SK-N-SH (cell line): Measurements from ENCODE around the gene KCNQ2. TPM values are rescaled to one million over a fixed set of nuclear protein-coding genes. Genes with fewer than 3 reads are reported as not detected.

Experiments
- CTCF ChIA-PET: fragments of 300-600, 350-600 bp; formaldehyde crosslinking; extraction: SDS; loops from one replicate; lab custom pipeline; 2021; lab: Yijun Ruan, JAX
- POLR2A ChIA-PET: fragments of 350-600 bp; sonication (Branson Sonifier 250); formaldehyde crosslinking; extraction: SDS; loops from one replicate; lab custom pipeline; 2020; ENCODE audit warnings: antibody characterized with exemption, inconsistent platforms; lab: Yijun Ruan, JAX
- DNase-seq: peaks from one replicate; pipeline ENCODE4 v3.0.0; 2012
- H2AFZ ChIP-seq: fragments of 200-600 bp; sonication (generic); 2 replicates; pipeline ENCODE4 v1.8.1; 2016; ENCODE audit warnings: antibody characterized with exemption, mild to moderate bottlenecking, low read depth
- H3F3A ChIP-seq: fragments of 200-600 bp; sonication (generic); replicated peaks from 2 replicates; pipeline ENCODE3; 2016; ENCODE audit warnings: antibody characterized with exemption, mild to moderate bottlenecking; ENCODE audit not compliant: insufficient read depth
- H3K27ac ChIP-seq, 2 experiments: fragments of 200-500 bp in 1 of 2; fragments of 200-600 bp in 1 of 2; sonication (Bioruptor generic) in 1 of 2; sonication (generic), shearing (Covaris generic) in 1 of 2; 2 replicates each; pipeline versions ENCODE4 v1.5.1 to v1.6.1; 2014 to 2016; ENCODE audit warnings: low read depth in 2 of 2, inconsistent platforms in 1 of 2, low read length in 1 of 2, mild to moderate bottlenecking in 1 of 2, mixed read lengths in 1 of 2
- H3K27me3 ChIP-seq: fragments of 200-600 bp; sonication (generic), shearing (Covaris generic); 2 replicates; pipeline ENCODE4 v1.6.1; 2016; ENCODE audit warnings: mixed run types; ENCODE audit not compliant: insufficient read depth
- H3K36me3 ChIP-seq, 2 experiments: fragments of 200-500 bp in 1 of 2; fragments of 200-600 bp in 1 of 2; sonication (Bioruptor generic) in 1 of 2; sonication (generic) in 1 of 2; replicated peaks in 1 of 2; 2 replicates each; pipeline versions ENCODE3 to v1.5.1; 2014 to 2016; ENCODE audit warnings: low read length in 1 of 2, mild to moderate bottlenecking in 1 of 2; ENCODE audit not compliant: insufficient read depth in 2 of 2, control insufficient read depth in 1 of 2
- H3K4me1 ChIP-seq, 2 experiments: fragments of 200-500 bp in 1 of 2; fragments of 200-600 bp in 1 of 2; sonication (Bioruptor generic) in 1 of 2; sonication (generic), shearing (Covaris generic) in 1 of 2; 2 replicates each; pipeline versions ENCODE4 v1.5.1 to v1.6.1; 2014 to 2016; ENCODE audit warnings: low read depth in 1 of 2, low read length in 1 of 2, mixed run types in 1 of 2; ENCODE audit not compliant: insufficient read depth in 2 of 2, control insufficient read depth in 1 of 2
- H3K4me2 ChIP-seq: fragments of 200-600 bp; sonication (generic), shearing (Covaris generic); 2 replicates; pipeline ENCODE4 v1.6.1; 2017; ENCODE audit warnings: mixed run types
- H3K4me3 ChIP-seq, 2 experiments: fragments of 200-500 bp in 1 of 2; fragments of 200-600 bp in 1 of 2; sonication (Bioruptor generic) in 1 of 2; sonication (generic), shearing (Covaris generic) in 1 of 2; 2 replicates each; pipeline versions ENCODE4 v1.5.1 to v1.8.1; 2014 to 2016; ENCODE audit warnings: low read depth in 2 of 2, inconsistent platforms in 1 of 2, low read length in 1 of 2, mild to moderate bottlenecking in 1 of 2, mixed read lengths in 1 of 2, moderate library complexity in 1 of 2
- H3K79me2 ChIP-seq: fragments of 200-600 bp; sonication (generic); 2 replicates; pipeline ENCODE4 v1.8.1; 2017; ENCODE audit warnings: mild to moderate bottlenecking; ENCODE audit not compliant: insufficient read depth
- H3K9ac ChIP-seq: fragments of 200-600 bp; sonication (generic); 2 replicates; pipeline ENCODE4 v1.6.1; 2017; ENCODE audit warnings: mixed run types
- H3K9me2 ChIP-seq: fragments of 200-600 bp; sonication (generic); 2 replicates; pipeline ENCODE4 v1.6.1; 2017; ENCODE audit warnings: mixed run types
- H3K9me3 ChIP-seq: fragments of 200-600 bp; sonication (generic); 2 replicates; pipeline ENCODE4 v1.6.1; 2017; ENCODE audit warnings: mixed run types, mild to moderate bottlenecking, moderate library complexity
- H4K20me1 ChIP-seq: fragments of 200-600 bp; sonication (generic); 2 replicates; pipeline ENCODE4 v1.6.1; 2017; ENCODE audit warnings: mild to moderate bottlenecking, mixed run types; ENCODE audit not compliant: insufficient read depth
- FOXJ3 ChIP-seq: sonication (generic); formaldehyde crosslinking; IDR thresholded peaks from 2 replicates; pipeline ENCODE4 v1.5.1; 2020; ENCODE audit warnings: mild to moderate bottlenecking, missing genetic modification reagents
- FOXM1 ChIP-seq: IDR thresholded peaks from 2 replicates; pipeline ENCODE4 v1.4.0; 2012; ENCODE audit warnings: low read depth, mild to moderate bottlenecking
- GATA2 ChIP-seq: sonication (generic); formaldehyde crosslinking; IDR thresholded peaks from 2 replicates; pipeline ENCODE4 v1.5.0; 2020; ENCODE audit warnings: mild to moderate bottlenecking, missing genetic modification reagents
- JUND ChIP-seq: IDR thresholded peaks from 2 replicates; pipeline ENCODE4 v1.4.0; 2012
- MXI1 ChIP-seq: IDR thresholded peaks from 2 replicates; pipeline ENCODE4 v1.6.1; 2012; ENCODE audit warnings: mild to moderate bottlenecking, low read depth, low read length, improper control_type of control experiment
- NRF1 ChIP-seq: IDR thresholded peaks from 2 replicates; pipeline ENCODE4 v1.6.1; 2012; ENCODE audit warnings: low read depth, mild to moderate bottlenecking, low read length
- POLR2AphosphoS5 ChIP-seq: IDR thresholded peaks from 2 replicates; pipeline ENCODE4 v1.6.1; 2012; ENCODE audit warnings: low read depth, low read length
- RCOR1 ChIP-seq: fragments of 150-350 bp; IDR thresholded peaks from 2 replicates; pipeline ENCODE4 v1.6.1; 2017; ENCODE audit warnings: antibody characterized with exemption, low read length
- RFX5 ChIP-seq: IDR thresholded peaks from 2 replicates; pipeline ENCODE4 v1.6.1; 2012; ENCODE audit warnings: mild to moderate bottlenecking, improper control_type of control experiment, low read length
- RXRA ChIP-seq: IDR thresholded peaks from 2 replicates; pipeline ENCODE4 v1.4.0; 2012; ENCODE audit warnings: low read depth, mild to moderate bottlenecking, borderline replicate concordance
- SIN3A ChIP-seq: IDR thresholded peaks from 2 replicates; pipeline ENCODE4 v1.6.1; 2012; ENCODE audit warnings: low read depth, mild to moderate bottlenecking, low read length, moderate library complexity, borderline replicate concordance
- SMC3 ChIP-seq: IDR thresholded peaks from 2 replicates; pipeline ENCODE4 v1.6.1; 2012; ENCODE audit warnings: low read depth, low read length, improper control_type of control experiment
- TAF1 ChIP-seq: IDR thresholded peaks from 2 replicates; pipeline ENCODE4 v1.6.1; 2012; ENCODE audit warnings: low read depth, mild to moderate bottlenecking, low read length, moderate library complexity, borderline replicate concordance
- TEAD4 ChIP-seq: IDR thresholded peaks from 2 replicates; pipeline ENCODE4 v1.4.0; 2012; ENCODE audit warnings: mild to moderate bottlenecking, borderline replicate concordance; ENCODE audit not compliant: insufficient read depth
- YY1 ChIP-seq: IDR thresholded peaks from 2 replicates; pipeline ENCODE4 v1.4.0; 2012; ENCODE audit warnings: low read depth, mild to moderate bottlenecking
- WGBS: methylation state at CpG from one replicate; pipeline ENCODE4 v1.1.6; 2017; ENCODE audit warnings: low lambda C conversion rate; 5-methylcytosine and 5-hydroxymethylcytosine counted together
- polyA plus RNA-seq, 3 experiments: library from polyadenylated mRNA; depleted of rRNA; stranded (reverse); fragments of >200 nt; gene quantifications; 2 replicates each; pipeline ENCODE4 v1.2.3, GENCODE V29; 2012
- TF ChIP-seq, protein P1 (sequence below): IDR thresholded peaks from 2 replicates; pipeline ENCODE4 v1.4.0; 2012; ENCODE audit warnings: low read depth, borderline replicate concordance
- TF ChIP-seq, protein P2 (sequence below): fragments of 150-350 bp; IDR thresholded peaks from 2 replicates; pipeline ENCODE4 v1.6.1; 2017; ENCODE audit warnings: antibody characterized with exemption, low read length, low read depth, borderline replicate concordance
- TF ChIP-seq, protein P3 (sequence below): IDR thresholded peaks from 2 replicates; pipeline ENCODE4 v1.4.0; 2012; ENCODE audit warnings: low read depth
- TF ChIP-seq, protein P4 (sequence below): fragments of 200-600 bp; sonication (generic); IDR thresholded peaks from 2 replicates; pipeline ENCODE4 v1.6.1; 2017; ENCODE audit warnings: antibody characterized with exemption, mild to moderate bottlenecking, moderate library complexity
- TF ChIP-seq, protein P5 (sequence below): IDR thresholded peaks from 2 replicates; pipeline ENCODE4; 2012

Gene KCNQ2
- polyA plus RNA-seq, 1 of the 3 experiments (the other 2 are of a cell fraction) = 3.9 TPM

DNA sequence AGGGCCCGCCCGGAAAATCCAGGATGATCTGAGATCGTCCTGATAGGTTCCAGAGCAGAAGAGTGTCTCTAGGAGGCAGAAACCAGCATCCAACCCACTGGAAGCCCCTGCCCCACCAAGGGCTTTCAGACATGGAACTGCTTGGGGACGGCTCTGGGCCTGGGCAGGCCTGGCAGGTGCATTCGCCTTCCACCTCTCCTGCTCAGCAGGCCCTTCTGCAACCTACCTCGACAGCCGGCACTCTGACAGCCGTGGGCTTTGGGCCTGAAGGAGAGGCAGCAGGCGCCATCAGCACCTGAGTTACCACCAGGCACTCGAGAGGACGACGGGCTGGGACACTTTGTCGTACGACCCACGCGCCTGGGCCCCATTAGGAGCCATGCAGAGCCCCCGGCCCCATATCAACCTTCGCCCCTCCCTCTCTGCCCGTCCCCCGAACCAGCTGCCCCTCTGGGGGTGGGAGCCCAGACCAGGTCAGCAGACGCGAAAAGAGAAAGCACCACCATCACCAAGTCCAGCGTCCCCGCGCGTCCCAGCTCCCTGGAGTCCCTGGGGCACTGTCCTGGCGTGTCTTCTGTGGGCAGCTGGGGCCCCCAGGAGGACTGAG lies 44.6 kb downstream of the KCNQ2 start:
- Histone ChIP-seq H3K27ac (no peak overlapping the region), H3K4me3 (no peak overlapping the region), H3F3A (no peaks in the 10 kb centered on the region), H2AFZ (no peak overlapping the region), H3K36me3 (no peaks in the 10 kb centered on the region), H3K79me2 (no peaks in the 10 kb centered on the region), H3K9me2 (no peaks in the 10 kb centered on the region), H3K4me2 (no peak overlapping the region), H3K4me1 (no peaks in the 10 kb centered on the region), H3K9ac (no peak overlapping the region), H3K27me3 (no peaks in the 10 kb centered on the region), H3K9me3 (no peaks in the 10 kb centered on the region), H4K20me1 (no peaks in the 10 kb centered on the region)
- 65% methylated on average over 13 of the region's 27 CpGs for WGBS
- CTCF ChIA-PET = interaction anchor here (1.0 kb wide), 1 partner anchor 69 kb away, joined by 3 read pairs; no protein-coding TSS in a partner anchor
- no peak for DNase-seq
- POLR2A ChIA-PET = no interaction called here
- no peak for TF ChIP-seq SIN3A
- TF ChIP-seq, protein P1, sequence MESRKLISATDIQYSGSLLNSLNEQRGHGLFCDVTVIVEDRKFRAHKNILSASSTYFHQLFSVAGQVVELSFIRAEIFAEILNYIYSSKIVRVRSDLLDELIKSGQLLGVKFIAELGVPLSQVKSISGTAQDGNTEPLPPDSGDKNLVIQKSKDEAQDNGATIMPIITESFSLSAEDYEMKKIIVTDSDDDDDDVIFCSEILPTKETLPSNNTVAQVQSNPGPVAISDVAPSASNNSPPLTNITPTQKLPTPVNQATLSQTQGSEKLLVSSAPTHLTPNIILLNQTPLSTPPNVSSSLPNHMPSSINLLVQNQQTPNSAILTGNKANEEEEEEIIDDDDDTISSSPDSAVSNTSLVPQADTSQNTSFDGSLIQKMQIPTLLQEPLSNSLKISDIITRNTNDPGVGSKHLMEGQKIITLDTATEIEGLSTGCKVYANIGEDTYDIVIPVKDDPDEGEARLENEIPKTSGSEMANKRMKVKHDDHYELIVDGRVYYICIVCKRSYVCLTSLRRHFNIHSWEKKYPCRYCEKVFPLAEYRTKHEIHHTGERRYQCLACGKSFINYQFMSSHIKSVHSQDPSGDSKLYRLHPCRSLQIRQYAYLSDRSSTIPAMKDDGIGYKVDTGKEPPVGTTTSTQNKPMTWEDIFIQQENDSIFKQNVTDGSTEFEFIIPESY = no peak

DNA sequence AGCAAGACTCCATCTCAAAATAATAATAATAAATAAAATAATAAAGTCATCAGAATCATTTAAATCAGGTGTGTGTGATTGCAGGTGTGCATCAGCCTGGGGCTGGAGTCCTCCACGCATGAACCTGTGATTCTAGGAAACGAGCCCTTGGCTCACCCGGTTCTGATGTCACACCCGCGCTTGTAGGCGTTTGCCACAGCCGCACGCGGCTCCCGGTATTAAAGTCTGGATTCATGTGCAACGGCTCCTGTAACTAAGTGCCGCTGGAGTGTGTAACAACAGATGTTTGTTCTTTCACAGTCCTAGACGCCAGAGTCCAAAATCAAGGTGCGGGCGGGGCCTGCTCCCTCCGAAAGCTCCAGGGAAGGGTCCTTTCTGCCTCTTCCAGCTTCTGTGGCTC lies 45.2 kb downstream of the KCNQ2 start:
- 80% methylated on average over 16 of the region's 16 CpGs for WGBS
- Histone ChIP-seq H3F3A (no peaks in the 10 kb centered on the region), H3K4me1 (no peaks in the 10 kb centered on the region), H3K9me3 (no peaks in the 10 kb centered on the region), H4K20me1 (no peaks in the 10 kb centered on the region), H3K4me2 (no peak overlapping the region), H3K36me3 (no peaks in the 10 kb centered on the region), H3K79me2 (no peaks in the 10 kb centered on the region), H3K4me3 (no peak overlapping the region), H3K9me2 (no peaks in the 10 kb centered on the region), H3K27ac (no peak overlapping the region), H3K27me3 (no peaks in the 10 kb centered on the region), H2AFZ (no peak overlapping the region), H3K9ac (no peak overlapping the region)
- POLR2A ChIA-PET = no interaction called here
- DNase-seq = no peak
- CTCF ChIA-PET = no interaction called here
- no peak for TF ChIP-seq MXI1
- no peak for TF ChIP-seq FOXM1
- TF ChIP-seq RFX5 = no peak
- TF ChIP-seq RXRA = no peak
- TF ChIP-seq YY1 = no peak
- no peak for TF ChIP-seq TEAD4
- TF ChIP-seq, protein P2, sequence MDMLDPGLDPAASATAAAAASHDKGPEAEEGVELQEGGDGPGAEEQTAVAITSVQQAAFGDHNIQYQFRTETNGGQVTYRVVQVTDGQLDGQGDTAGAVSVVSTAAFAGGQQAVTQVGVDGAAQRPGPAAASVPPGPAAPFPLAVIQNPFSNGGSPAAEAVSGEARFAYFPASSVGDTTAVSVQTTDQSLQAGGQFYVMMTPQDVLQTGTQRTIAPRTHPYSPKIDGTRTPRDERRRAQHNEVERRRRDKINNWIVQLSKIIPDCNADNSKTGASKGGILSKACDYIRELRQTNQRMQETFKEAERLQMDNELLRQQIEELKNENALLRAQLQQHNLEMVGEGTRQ = no peak
- TF ChIP-seq, protein P3, sequence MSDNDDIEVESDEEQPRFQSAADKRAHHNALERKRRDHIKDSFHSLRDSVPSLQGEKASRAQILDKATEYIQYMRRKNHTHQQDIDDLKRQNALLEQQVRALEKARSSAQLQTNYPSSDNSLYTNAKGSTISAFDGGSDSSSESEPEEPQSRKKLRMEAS = no peak
- no peak for TF ChIP-seq POLR2AphosphoS5
- TF ChIP-seq, protein P4, sequence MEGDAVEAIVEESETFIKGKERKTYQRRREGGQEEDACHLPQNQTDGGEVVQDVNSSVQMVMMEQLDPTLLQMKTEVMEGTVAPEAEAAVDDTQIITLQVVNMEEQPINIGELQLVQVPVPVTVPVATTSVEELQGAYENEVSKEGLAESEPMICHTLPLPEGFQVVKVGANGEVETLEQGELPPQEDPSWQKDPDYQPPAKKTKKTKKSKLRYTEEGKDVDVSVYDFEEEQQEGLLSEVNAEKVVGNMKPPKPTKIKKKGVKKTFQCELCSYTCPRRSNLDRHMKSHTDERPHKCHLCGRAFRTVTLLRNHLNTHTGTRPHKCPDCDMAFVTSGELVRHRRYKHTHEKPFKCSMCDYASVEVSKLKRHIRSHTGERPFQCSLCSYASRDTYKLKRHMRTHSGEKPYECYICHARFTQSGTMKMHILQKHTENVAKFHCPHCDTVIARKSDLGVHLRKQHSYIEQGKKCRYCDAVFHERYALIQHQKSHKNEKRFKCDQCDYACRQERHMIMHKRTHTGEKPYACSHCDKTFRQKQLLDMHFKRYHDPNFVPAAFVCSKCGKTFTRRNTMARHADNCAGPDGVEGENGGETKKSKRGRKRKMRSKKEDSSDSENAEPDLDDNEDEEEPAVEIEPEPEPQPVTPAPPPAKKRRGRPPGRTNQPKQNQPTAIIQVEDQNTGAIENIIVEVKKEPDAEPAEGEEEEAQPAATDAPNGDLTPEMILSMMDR = no peak
- TF ChIP-seq GATA2 (CRISPR knock-in tag) = no peak
- TF ChIP-seq JUND = no peak
- TF ChIP-seq SMC3 = no peak
- TF ChIP-seq NRF1 = no peak
- TF ChIP-seq, protein P1 = no peak
- TF ChIP-seq TAF1 = no peak
- TF ChIP-seq RCOR1 = no peak
- TF ChIP-seq FOXJ3 = no peak
- TF ChIP-seq, protein P5, sequence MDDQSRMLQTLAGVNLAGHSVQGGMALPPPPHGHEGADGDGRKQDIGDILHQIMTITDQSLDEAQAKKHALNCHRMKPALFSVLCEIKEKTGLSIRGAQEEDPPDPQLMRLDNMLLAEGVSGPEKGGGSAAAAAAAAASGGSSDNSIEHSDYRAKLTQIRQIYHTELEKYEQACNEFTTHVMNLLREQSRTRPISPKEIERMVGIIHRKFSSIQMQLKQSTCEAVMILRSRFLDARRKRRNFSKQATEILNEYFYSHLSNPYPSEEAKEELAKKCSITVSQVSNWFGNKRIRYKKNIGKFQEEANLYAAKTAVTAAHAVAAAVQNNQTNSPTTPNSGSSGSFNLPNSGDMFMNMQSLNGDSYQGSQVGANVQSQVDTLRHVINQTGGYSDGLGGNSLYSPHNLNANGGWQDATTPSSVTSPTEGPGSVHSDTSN = no peak
